Adrenal gland (tissue), 12 donors: ENCODE measurements around the gene SBF2. TPM values are rescaled to one million over a fixed set of nuclear protein-coding genes. Genes with fewer than 3 reads are reported as not detected.

Experiments
- DNase-seq, 7 donors: peaks; one replicate each; pipeline ENCODE4 v3.0.0-alpha.2; 2019 to 2020
- H3K27ac ChIP-seq, 5 donors: fragments of 200-600 bp; sonication (generic) in 4 of 5; 1 replicate in 3 of 5; 2 replicates in 2 of 5; pipeline versions ENCODE4 v1.5.1 to v1.8.0; 2016 to 2020; ENCODE audit warnings: mild to moderate bottlenecking in 1 of 5
- H3K27me3 ChIP-seq: fragments of 200-600 bp; 2 replicates; pipeline ENCODE4 v1.8.0; 2021
- H3K36me3 ChIP-seq, 2 donors: fragments of 200-600 bp; replicated peaks in 1 of 2; 1 replicate in 1 of 2; 2 replicates in 1 of 2; pipeline versions ENCODE4 v1.5.1 to v1.8.0; 2018 to 2022
- H3K4me1 ChIP-seq, 2 donors: fragments of 200-600 bp; replicated peaks in 1 of 2; 1 replicate in 1 of 2; 2 replicates in 1 of 2; pipeline versions ENCODE4 v1.5.1 to v1.8.0; 2018 to 2021
- H3K4me3 ChIP-seq, 4 donors: fragments of 200-600 bp; sonication (generic) in 3 of 4; one replicate each; pipeline ENCODE4 v1.5.1; 2016 to 2018
- H3K9me3 ChIP-seq, 3 donors: fragments of 200-600 bp; sonication (generic) in 1 of 3; replicated peaks in 1 of 3; 1 replicate in 2 of 3; 2 replicates in 1 of 3; pipeline versions ENCODE4 v1.5.1 to v1.8.0; 2016 to 2021
- CTCF ChIP-seq, 6 experiments: fragments of 450-650 bp in 4 of 6; fragments of 200-600 bp in 2 of 6; sonication (generic) in 1 of 6; IDR thresholded peaks; 1 replicate in 5 of 6; 2 replicates in 1 of 6; pipeline versions ENCODE4 v1.5.1 to v1.8.0; 2016 to 2021; ENCODE audit warnings: antibody characterized with exemption in 6 of 6, mild to moderate bottlenecking in 2 of 6, moderate library complexity in 1 of 6
- POLR2A ChIP-seq, 2 donors: fragments of 450-650 bp; IDR thresholded peaks; one replicate each; pipeline ENCODE4 v1.6.1; 2017; ENCODE audit warnings: antibody characterized with exemption in 2 of 2, mild to moderate bottlenecking in 2 of 2, moderate library complexity in 1 of 2
- WGBS, 4 donors: extraction: QIAGEN DNeasy Blood & Tissue Kit in 2 of 4; methylation state at CpG; one replicate each; pipeline versions ENCODE4 v1.1.5 to v1.1.7; 2013 to 2017; 5-methylcytosine and 5-hydroxymethylcytosine counted together
- intact Hi-C, 2 donors: fragments of 100-400 bp; cut with DNase I; formaldehyde crosslinking; loops; one replicate each; pipeline versions ENCODE4 v1.14.1 to v1.15.0; 2022 to 2023
- polyA plus RNA-seq, 3 donors: library from polyadenylated mRNA; stranded (reverse); fragments of 200-250 nt in 2 of 3; fragments of 350-450 nt in 1 of 3; fragmentation: Illumina TruSeq in 1 of 3; extraction: RNeasy Lipid Tissue Mini Kit (QIAGEN cat#74804) in 1 of 3; gene quantifications; one replicate each; pipeline ENCODE4 v1.2.3, GENCODE V29; 2013 to 2014
- total RNA-seq, 9 donors: library from RNA; depleted of rRNA in 4 of 9; stranded (reverse); fragments of >200 nt in 4 of 9; fragments of 120-200 nt in 1 of 9; fragmentation: NEBNext Ultra II Directional in 1 of 9; extraction: Animal tissue kit (Norgen Biotek cat#: 25700) in 1 of 9; gene quantifications; one replicate each; pipeline versions ENCODE4 v1.1.0 to v1.2.4, GENCODE V29; 2013 to 2023
- donor health status: healthy with polysubstance abuse.
- donor health status: Bipolar disorder and iron deficiency.
- donor health status: DM: yes; HTN: yes; CAD: no.
- donor health status: DM: no; HTN: no; CAD: no.
- donor health status: DM: no; HTN: no; CAD: no.
- donor health status: DM: yes; HTN: yes; CAD: no.

The SBF2 gene
- total and polyA plus RNA-seq, 12 donors: 12.5 to 66.7 (median 38.0) TPM

GRCh38 chr11:9823439-9823838 lies 470.6 kb downstream of the SBF2 start:
- DNase-seq: no peak
- intact Hi-C loops: no loop called here
- Histone ChIP-seq H3K4me1 (peaks cover 0 to 2% of the 10 kb centered on the region in 2 donors), H3K36me3 (no peaks in the 10 kb centered on the region), H3K4me3 (no peak overlapping the region), H3K9me3 (no peaks in the 10 kb centered on the region), H3K27me3 (no peaks in the 10 kb centered on the region), H3K27ac (no peak overlapping the region)
- WGBS, 4 donors: 86 to 97% (median 95%) methylated on average over 2 of the region's 2 CpGs
- no peak for TF ChIP-seq POLR2A (IDR thresholded peaks at IDR 0.05)
- TF ChIP-seq CTCF (IDR thresholded peaks at IDR 0.05): no peak

GRCh38 chr11:9821008-9821752 lies 472.8 kb downstream of the SBF2 start:
- DNase-seq: no peak
- no peaks in the 10 kb centered on the region for H3K27me3 ChIP-seq
- intact Hi-C loops: no loop called here
- H3K9me3 ChIP-seq: no peaks in the 10 kb centered on the region
- no peak overlapping the region for H3K4me3 ChIP-seq
- no peaks in the 10 kb centered on the region for H3K36me3 ChIP-seq
- no peaks in the 10 kb centered on the region for H3K4me1 ChIP-seq
- no peak for TF ChIP-seq POLR2A (IDR thresholded peaks at IDR 0.05)
- no peak for TF ChIP-seq CTCF (IDR thresholded peaks at IDR 0.05)
- no peak overlapping the region for H3K27ac ChIP-seq
- WGBS, 4 donors: 88 to 94% (median 91%) methylated on average over 7 of the region's 7 CpGs

- no peak for DNase-seq
- Histone ChIP-seq H3K4me3 (no peak overlapping the region), H3K9me3 (no peaks in the 10 kb centered on the region), H3K27me3 (no peaks in the 10 kb centered on the region), H3K27ac (no peak overlapping the region), H3K36me3 (no peaks in the 10 kb centered on the region), H3K4me1 (no peaks in the 10 kb centered on the region)
- intact Hi-C loops: no loop called here
- 40 to 47% (median 45%) methylated on average over 1 of the region's 1 CpG for WGBS, 4 donors
- TF ChIP-seq CTCF (IDR thresholded peaks at IDR 0.05) (no peak), POLR2A (IDR thresholded peaks at IDR 0.05) (no peak)
These were observed 473.8 kb downstream of the SBF2 start for GRCh38 chr11:9820260-9820659.

- no peak for TF ChIP-seq POLR2A (IDR thresholded peaks at IDR 0.05)
- TF ChIP-seq CTCF (IDR thresholded peaks at IDR 0.05): no peak
- no peak for DNase-seq
- H3K27me3 ChIP-seq: no peaks in the 10 kb centered on the region
- H3K9me3 ChIP-seq: no peaks in the 10 kb centered on the region
- no peak overlapping the region for H3K27ac ChIP-seq
- WGBS, 4 donors: 88 to 96% (median 91%) methylated on average over 1 of the region's 1 CpG
- H3K4me3 ChIP-seq: no peak overlapping the region
- no peaks in the 10 kb centered on the region for H3K4me1 ChIP-seq
- H3K36me3 ChIP-seq: no peaks in the 10 kb centered on the region
- intact Hi-C loops: no loop called here
These were observed 476.8 kb downstream of the SBF2 start for GRCh38 chr11:9817191-9817590.
